ENCODE data around the gene IL17REL. TPM values are rescaled to one million over a fixed set of nuclear protein-coding genes. Genes with fewer than 3 reads are reported as not detected.
"Not testable (repeated sequence)": the region's sequence is repeated elsewhere in the genome, so short reads cannot be mapped to it uniquely, and the experiment has no call there.

The IL17REL gene
- total RNA-seq, 1 donor from 2014 or later, result 0.10 TPM

DNA sequence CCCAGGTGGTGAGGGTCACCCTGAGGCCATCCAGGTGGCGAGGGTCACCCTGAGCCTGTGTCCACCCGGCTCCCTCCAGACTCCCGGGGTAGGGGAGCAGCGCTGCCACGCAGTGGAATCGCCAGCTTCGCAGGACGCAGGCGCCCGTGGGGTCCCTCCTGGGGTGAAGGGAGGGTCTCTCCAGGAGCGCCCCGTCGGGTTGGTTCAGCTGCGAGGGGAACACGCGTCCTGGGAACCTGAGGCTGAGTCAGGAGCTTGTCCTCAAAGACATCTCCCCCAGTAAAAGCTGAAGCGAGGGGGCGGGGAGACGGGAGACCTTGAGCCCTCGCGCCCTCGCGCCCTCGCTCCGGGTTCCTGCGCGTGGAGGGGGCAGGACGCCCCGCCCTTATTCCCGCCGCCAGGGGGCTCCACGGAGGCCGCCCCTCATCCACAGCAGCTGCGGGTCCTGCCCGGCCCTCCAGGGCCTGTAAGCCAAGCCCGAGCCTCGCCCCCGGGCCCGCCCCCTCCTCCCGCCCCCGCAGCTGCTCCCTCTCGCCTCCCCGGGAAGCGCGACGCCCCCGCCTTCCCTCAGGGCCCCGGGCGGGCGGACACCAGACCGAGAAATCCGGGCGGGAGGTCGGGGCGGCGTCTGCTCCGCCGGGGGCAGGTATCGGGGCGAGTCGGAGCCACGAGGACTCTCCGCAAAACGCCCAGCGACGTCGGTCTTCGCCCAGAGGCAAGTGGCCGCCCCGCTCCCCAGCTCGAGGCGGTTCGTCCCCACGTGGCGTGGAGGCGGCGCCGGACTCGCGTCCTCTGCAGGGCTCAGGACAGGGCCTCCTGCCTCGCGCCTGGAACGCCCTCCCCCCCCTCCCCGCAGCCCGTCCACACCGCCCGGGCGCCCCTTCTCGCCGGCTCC, 29.2 kb downstream of the IL17REL start:
- H3K4me3 Mint-ChIP-seq, result no peak overlapping the region
- TF ChIP-seq, protein P1, sequence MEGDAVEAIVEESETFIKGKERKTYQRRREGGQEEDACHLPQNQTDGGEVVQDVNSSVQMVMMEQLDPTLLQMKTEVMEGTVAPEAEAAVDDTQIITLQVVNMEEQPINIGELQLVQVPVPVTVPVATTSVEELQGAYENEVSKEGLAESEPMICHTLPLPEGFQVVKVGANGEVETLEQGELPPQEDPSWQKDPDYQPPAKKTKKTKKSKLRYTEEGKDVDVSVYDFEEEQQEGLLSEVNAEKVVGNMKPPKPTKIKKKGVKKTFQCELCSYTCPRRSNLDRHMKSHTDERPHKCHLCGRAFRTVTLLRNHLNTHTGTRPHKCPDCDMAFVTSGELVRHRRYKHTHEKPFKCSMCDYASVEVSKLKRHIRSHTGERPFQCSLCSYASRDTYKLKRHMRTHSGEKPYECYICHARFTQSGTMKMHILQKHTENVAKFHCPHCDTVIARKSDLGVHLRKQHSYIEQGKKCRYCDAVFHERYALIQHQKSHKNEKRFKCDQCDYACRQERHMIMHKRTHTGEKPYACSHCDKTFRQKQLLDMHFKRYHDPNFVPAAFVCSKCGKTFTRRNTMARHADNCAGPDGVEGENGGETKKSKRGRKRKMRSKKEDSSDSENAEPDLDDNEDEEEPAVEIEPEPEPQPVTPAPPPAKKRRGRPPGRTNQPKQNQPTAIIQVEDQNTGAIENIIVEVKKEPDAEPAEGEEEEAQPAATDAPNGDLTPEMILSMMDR (conservative IDR thresholded peaks at IDR 0.05), result peak; percentile 70

DNA sequence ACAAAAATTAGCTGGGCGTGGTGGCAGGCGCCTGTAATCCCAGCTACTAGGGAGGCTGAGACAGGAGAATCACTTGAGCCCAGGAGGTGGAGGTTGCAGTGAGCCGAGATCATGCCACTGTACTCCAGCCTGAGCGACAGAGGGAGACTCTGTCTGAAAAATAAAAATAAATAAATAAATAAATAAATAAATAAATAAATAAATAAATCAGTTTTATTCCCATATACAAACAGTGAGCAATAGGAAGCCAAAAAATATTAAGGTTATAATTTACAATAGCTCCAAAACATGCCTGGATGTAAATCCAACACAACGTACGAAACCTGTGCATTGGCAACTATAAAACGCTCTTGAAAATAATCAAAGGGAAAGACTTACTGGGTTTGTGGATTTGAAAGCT, 30.8 kb downstream of the IL17REL start:
- not testable (repeated sequence) for H3K4me1 Mint-ChIP-seq (ENCODE audit: unreplicated experiment); H3K4me3 Mint-ChIP-seq; DNase-seq (ENCODE audit: extremely low spot score, unreplicated experiment); H3K36me3 Mint-ChIP-seq; H3K27ac Mint-ChIP-seq
- Mint-ChIP-seq H3K27me3 (peaks cover 55% of the 10 kb centered on the region), H3K9me3 (peaks cover 18% of the 10 kb centered on the region)

More for the DNA sequence above, 29.2 kb downstream of the IL17REL start:
- no peak overlapping the region for H3K27ac Mint-ChIP-seq
- no peaks in the 10 kb centered on the region for H3K4me1 Mint-ChIP-seq (ENCODE audit: unreplicated experiment)
- peaks cover 18% of the 10 kb centered on the region for H3K9me3 Mint-ChIP-seq
- H3K27me3 Mint-ChIP-seq, result peaks cover 59% of the 10 kb centered on the region
- no peak for DNase-seq (ENCODE audit: extremely low spot score, unreplicated experiment)
- no peaks in the 10 kb centered on the region for H3K36me3 Mint-ChIP-seq

DNA sequence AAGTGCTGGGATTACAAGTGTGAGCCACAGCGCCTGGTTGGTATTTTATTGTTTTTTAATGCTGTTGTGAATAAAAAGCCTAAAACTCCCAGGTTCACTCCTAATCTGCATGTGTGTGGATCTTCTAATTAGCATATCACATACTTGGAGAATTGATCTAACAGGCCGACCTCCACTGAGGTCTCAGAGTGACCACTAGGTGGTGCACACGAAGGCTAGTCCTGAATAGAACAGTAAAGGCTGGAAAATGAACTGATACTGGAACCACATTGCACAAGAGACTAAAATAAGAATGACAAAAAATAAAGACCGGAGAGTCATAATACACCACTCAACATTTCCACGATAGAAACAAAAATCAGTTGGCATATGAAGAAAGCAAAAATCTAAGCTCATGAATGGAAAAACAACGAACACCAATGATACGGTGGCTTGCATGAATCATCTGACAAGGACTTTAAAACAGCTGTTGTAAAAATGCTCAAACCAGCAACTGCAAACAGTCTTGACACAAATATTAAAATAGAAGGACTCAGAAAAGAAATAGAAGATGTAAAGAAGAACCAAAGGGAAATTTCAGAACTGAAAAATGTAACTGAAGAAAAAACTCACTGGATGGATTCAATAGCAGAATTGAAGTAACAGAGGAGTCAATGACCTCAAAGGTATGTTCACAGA, 32.8 kb downstream of the IL17REL start:
- Mint-ChIP-seq H3K9me3 (peaks cover 8% of the 10 kb centered on the region), H3K27me3 (peaks cover 41% of the 10 kb centered on the region), H3K4me3 (no peak overlapping the region), H3K36me3 (no peaks in the 10 kb centered on the region), H3K4me1 (ENCODE audit: unreplicated experiment) (peaks cover 6% of the 10 kb centered on the region), H3K27ac (no peak overlapping the region)
- no peak for DNase-seq (ENCODE audit: extremely low spot score, unreplicated experiment)
- TF ChIP-seq, protein P1 (conservative IDR thresholded peaks at IDR 0.05), result peak; percentile 80

DNA sequence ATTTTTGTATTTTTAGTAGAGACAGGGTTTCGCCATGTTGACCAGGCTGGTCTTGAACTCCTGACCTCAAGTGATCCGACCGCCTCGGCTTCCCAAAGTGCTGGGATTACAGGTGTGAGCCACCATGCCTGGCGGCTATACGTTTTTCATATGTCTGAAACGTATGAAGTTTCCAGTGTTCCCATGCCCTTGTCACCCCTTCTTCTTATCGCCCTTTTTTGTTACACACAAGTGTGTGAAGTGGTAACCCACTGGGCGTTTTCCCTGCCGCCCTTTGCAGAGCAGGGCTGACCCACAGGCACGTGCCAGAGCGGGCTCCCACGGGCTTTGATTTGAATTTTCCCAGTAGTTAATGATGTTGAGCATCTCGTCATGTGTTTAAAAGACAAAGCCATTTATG, 35.0 kb downstream of the IL17REL start:
- H3K4me1 Mint-ChIP-seq (ENCODE audit: unreplicated experiment), result peaks cover 6% of the 10 kb centered on the region
- H3K9me3 Mint-ChIP-seq, result peaks cover 8% of the 10 kb centered on the region
- no peak overlapping the region for H3K4me3 Mint-ChIP-seq
- no peak overlapping the region for H3K27ac Mint-ChIP-seq
- no peak for DNase-seq (ENCODE audit: extremely low spot score, unreplicated experiment)
- peaks cover 32% of the 10 kb centered on the region for H3K27me3 Mint-ChIP-seq
- TF ChIP-seq, protein P1 (conservative IDR thresholded peaks at IDR 0.05), result no peak
- no peaks in the 10 kb centered on the region for H3K36me3 Mint-ChIP-seq

DNA sequence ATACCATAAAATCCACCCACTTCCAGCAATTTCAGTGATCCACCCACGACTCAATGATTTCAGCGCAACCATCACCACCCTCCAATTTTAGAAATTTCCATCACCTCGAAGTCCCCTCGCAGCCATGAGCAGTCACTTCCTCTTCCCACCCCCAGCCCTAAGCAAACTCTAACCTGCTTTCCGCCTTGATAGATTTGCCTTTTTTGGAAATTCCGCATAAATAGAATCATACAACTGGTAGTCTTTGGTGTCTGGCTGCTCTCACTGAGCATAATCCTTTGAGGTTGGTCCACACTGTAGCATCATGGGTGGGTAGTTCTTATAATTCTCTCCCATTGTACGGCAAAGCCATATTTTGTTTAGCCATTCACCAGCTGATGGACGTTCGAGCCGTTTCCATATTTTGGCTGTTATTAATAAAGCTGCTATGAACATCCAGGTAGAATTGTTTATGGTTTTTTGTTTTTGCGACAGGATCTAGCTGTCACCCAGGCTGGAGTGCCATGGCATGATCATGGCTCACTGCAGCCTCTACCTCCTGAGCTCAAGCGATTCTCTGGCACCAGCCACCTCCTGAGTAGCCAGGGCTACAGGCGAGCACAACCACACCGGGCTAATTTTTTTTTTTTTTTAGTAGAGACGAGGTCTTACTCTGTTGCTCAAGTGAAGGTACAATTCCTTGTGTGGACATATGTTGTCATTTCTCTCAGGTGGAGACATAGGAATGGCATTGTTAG, 36.0 kb downstream of the IL17REL start:
- Mint-ChIP-seq H3K36me3 (no peaks in the 10 kb centered on the region), H3K4me1 (ENCODE audit: unreplicated experiment) (peaks cover 6% of the 10 kb centered on the region), H3K27me3 (peaks cover 24% of the 10 kb centered on the region), H3K4me3 (peak overlapping the region; percentile 32), H3K27ac (peak overlapping the region; percentile 59), H3K9me3 (peaks cover 8% of the 10 kb centered on the region)
- TF ChIP-seq, protein P1 (conservative IDR thresholded peaks at IDR 0.05), result no peak
- no peak for DNase-seq (ENCODE audit: extremely low spot score, unreplicated experiment)

Measured in type B pancreatic cell (in vitro differentiated cells).